IMR-90 (cell line): Measurements from ENCODE around the gene C1QTNF8.

ENCODE experiments used
- BHLHE40 ChIP-seq: fragments of 150-350 bp; IDR thresholded peaks from 2 replicates; pipeline ENCODE4 v1.6.1; 2016; ENCODE audit warnings: mild to moderate bottlenecking, low read depth, low read length
- CEBPB ChIP-seq: IDR thresholded peaks from 2 replicates; pipeline ENCODE4 v1.6.1; 2012; ENCODE audit warnings: low read depth, low read length, improper control_type of control experiment
- CHD1 ChIP-seq: IDR thresholded peaks from 2 replicates; pipeline ENCODE4 v1.6.1; 2012; ENCODE audit warnings: low read depth, low read length, improper control_type of control experiment
- CTCF ChIP-seq: conservative IDR thresholded peaks from 2 replicates; pipeline ENCODE4 v1.5.1; 2012; ENCODE audit warnings: mild to moderate bottlenecking, low read depth, low read length, improper control_type of control experiment
- ELK1 ChIP-seq: fragments of 150-350 bp; IDR thresholded peaks from 2 replicates; pipeline ENCODE4 v1.6.1; 2016; ENCODE audit warnings: low read depth, mild to moderate bottlenecking, low read length, moderate library complexity, borderline replicate concordance
- MAFK ChIP-seq: IDR thresholded peaks from 2 replicates; pipeline ENCODE4 v1.6.1; 2012; ENCODE audit warnings: low read depth, low read length, improper control_type of control experiment
- MAZ ChIP-seq: IDR thresholded peaks from 2 replicates; pipeline ENCODE4 v1.6.1; 2012; ENCODE audit warnings: low read depth, mild to moderate bottlenecking, low read length, improper control_type of control experiment, moderate library complexity, borderline replicate concordance
- MXI1 ChIP-seq: IDR thresholded peaks from 2 replicates; pipeline ENCODE4 v1.6.1; 2012; ENCODE audit warnings: low read depth, mild to moderate bottlenecking, low read length, moderate library complexity, borderline replicate concordance
- NFE2L2 ChIP-seq: fragments of 150-350 bp; IDR thresholded peaks from 2 replicates; pipeline ENCODE4 v1.6.1; 2016; ENCODE audit warnings: low read depth, mild to moderate bottlenecking, low read length
- POLR2A ChIP-seq: IDR thresholded peaks from 2 replicates; pipeline ENCODE4 v1.6.1; 2012; ENCODE audit warnings: mild to moderate bottlenecking, low read depth, low read length
- RAD21 ChIP-seq: IDR thresholded peaks from 2 replicates; pipeline ENCODE4 v1.6.1; 2012; ENCODE audit warnings: low read length, improper control_type of control experiment
- RFX5 ChIP-seq: IDR thresholded peaks from 2 replicates; pipeline ENCODE4 v1.8.0; 2012; ENCODE audit warnings: low read depth, mild to moderate bottlenecking, low read length, moderate library complexity
- SMC3 ChIP-seq: fragments of 150-350 bp; IDR thresholded peaks from 2 replicates; pipeline ENCODE4 v1.6.1; 2016; ENCODE audit warnings: low read depth, mild to moderate bottlenecking, antibody characterized with exemption, low read length, moderate library complexity
- USF2 ChIP-seq: fragments of 150-350 bp; IDR thresholded peaks from 2 replicates; pipeline ENCODE4 v1.6.1; 2017; ENCODE audit warnings: mild to moderate bottlenecking, antibody characterized with exemption, low read length, low read depth

DNA sequence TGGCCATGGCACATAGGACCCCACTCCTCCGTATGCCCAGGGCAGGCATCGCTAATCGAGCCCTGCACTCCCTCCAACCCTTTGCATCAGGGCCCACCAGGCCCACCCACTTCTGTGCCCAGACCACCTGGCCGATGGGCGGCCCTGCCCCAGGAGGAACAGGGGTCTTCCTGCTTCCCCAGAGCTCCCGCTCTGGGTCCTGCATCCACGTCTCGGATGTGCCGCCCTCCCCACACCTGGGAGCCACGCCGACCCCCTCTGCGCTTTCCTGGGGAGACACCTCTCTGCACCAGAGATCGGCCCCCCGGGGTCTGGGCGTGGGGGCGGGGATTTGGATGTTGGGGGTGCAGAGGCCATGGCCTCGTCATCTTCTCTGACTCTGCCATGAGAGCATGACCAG lies 44.6 kb downstream of the C1QTNF8 start:
- TF ChIP-seq POLR2A (no peak), CTCF (no peak), USF2 (no peak), BHLHE40 (no peak), ELK1 (no peak), CHD1 (no peak), SMC3 (no peak), RFX5 (no peak), MXI1 (no peak), CEBPB (no peak), RAD21 (no peak), NFE2L2 (no peak), MAZ (no peak), MAFK (no peak)
